Activated gamma-delta T cell (primary cell): ENCODE data around the gene NRM.

Experiments used
- DNase-seq: peaks from one replicate; lab custom pipeline; 2025; lab: John Stamatoyannopoulos, UW

Gene NRM

DNA sequence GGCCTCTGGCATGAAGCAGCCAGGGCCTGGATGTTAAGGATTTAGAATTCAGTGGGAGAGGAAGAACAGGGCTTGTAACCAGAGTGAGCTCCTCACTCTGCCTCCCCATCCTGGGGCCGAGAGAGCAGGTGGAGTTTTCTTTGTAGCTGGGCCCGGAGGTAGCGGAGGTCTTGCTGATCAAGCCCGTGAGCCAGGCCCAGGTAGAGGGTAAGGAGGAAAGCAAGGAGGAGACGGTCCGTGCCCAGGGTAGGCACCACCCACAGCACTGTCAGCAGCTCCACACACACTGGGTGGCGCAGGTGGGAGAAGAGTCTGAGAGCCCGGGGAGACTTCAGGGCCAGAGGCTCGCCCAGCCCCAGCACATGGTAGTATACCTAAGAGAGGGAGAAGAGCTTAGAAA lies 2.2 kb downstream of the NRM start:
- no peak for DNase-seq

DNA sequence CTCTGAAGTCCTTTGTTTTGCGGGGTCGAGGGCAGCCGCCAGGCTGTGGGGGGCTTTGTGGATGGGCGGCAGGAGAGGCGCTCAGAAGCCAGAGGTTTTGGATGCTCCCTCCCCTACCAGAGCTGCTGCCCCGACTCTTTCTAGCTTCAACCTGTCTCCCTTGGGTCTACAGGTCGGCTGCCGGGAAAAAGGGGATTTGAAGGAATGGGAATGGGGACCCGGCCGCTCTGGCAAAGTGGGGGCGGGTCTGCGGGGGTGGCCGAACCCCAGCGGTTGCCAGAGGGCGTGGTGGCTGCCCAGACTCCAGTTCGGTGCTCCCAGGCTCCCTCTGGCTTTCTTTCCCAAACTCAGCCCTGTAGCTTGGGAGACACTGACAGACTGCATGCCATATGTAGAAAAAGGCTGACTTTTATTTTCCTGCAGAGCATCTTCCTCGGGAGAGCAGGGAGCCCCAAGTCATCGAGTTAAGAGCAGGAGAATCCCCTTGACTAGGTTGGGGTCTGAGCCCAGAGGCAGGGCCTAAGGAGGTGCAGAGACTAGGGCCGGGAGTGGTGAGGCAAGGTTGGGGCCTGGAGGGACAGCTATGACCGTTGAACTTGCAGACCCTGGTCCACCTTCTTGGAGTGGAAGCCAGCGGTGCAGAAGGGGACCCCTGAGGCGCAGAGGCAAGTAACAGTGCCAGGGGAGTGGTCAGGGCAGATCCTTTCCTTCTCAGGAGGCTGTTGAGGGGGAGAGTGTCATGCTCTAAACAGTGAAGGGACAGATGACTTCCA lies 2.9 kb downstream of the NRM start:
- no peak for DNase-seq

- DNase-seq, result peak; percentile 63
These were observed 3.7 kb downstream of the NRM start for GRCh38 chr6:30686908-30687658.

DNA sequence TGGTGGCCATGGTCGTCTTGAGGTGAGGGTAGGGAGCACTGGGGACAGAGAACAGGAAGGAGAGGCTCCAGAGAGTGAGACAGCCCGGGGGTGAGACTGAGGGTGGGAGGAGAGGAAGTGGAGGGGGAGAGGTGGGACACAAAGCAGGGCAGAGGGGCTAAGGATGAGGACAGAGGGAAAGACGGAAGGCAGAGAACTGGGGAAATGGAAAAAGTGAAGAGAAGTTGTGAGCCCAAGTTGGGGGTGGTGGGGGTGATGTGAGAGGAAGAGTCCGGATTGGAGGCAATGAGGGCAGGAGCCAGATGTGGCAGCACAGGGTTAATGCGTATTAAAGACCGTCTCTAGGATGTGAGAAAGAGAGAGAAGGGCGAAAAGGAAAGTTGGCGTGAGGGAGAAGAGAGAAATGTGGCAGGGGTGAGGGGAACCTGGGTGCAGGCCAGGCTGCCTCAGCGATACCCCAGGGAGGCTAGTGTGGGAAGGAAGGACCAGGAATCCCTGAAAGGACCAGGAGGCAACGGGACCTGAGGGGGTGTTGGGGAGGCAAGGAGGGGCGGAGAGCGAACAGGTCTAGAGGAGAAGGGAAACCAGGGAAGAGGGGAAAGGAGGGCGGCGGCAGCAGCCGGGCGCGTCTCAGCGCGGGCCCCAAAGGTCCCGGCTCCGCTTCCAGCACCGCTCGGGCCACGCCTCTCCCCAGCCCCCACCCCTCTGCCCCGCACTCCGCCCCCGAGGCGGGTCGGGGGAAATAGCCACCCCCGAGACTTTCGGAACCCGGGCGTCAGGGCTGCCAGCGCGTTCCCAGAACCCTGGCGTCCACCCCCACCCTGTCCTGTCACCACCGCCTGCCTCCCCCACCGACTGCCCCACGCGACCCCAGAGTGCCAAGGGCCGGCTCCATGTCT lies 4.5 kb downstream of the NRM start, which contains the start of gene PPP1R18:
Gene PPP1R18 (minus strand): TSS at position 637 of the 899 bp plus-strand sequence. CDS start 627 bp downstream, at position 10.
- DNase-seq, result peak; percentile 69

DNA sequence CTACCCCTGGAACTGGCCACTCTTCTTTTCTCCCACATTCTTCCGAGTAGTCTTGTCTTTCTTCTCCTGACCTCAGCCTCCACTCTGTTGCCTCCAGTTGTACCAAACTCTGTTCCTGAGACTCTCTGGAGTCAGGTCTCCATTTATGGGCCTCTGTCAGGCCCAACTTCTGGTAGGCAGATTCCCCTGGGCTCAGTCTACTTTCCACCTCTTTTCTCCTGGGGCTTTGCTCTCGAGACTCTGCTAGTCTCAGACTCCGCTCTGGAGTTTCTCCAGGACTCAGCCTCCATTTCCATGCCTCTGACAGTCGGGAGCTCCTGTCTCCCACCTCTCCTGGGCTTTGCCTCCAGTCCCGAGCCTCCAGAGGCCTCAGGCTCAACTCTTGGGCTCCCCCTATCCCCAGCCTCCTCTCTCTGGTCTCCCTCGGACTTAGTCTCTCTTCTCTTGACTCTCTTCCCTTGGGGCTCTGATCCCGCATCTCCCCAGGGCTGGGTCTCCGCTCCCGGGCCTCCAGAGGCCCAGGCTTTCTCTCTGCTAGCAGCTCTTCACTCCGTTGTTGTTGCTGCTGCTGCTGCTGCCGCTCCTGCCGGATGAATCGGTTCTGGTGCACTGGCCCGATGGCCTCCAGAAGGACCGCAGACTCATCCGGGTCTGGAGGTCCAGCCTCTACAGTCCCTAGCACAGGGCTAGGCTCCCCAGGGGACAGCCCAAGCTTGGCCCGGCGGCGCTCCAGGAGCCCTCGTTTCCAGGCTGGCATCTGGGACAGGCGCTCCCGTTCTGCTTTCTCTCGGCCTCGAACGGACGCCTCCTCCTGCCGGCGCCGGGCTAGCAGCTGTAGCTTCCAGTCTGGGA lies 5.4 kb downstream of the NRM start:
- no peak for DNase-seq

GRCh38 chr6:30684386-30685156 lies 6.2 kb downstream of the NRM start:
- DNase-seq, result no peak

- no peak for DNase-seq
These were observed 6.8 kb downstream of the NRM start for GRCh38 chr6:30683980-30684338.

DNA sequence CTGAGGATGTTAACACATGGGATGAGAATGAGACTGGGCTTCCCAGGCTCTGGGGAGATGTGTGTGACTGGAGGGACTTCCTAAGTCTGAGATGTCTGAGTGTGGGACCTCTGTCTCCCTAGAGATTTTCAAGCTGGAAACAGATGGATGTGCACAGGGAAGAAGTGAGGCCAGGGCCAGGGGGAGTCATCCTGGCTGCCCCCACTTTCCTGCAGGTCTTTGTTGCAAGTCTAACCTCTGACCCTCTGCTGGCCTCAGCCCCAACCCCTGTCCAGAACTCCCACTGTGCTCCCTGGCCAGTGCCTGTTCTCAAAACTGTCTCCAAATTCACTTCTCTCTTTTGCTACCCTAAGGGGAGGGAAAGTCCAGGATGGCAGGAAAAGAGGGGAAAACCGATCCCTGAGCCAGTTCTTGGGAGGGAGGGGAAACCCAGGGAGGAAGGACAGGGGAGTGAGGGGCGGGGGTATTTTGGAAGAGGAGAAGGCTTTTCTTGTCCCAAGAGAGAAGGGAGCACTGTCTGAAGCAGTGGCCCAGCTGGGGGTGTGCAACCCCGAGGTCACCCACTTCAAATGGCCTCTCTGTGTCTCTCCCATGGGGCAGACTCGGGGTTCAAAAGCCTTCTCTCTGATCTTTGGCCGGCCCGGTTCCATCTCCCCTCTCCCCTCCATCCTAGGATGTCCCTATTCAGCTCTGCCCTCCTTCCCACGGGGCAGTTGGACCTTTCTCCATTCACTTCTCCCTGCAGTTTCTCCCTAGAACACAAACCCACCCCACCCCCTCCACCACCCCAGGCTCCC lies 7.4 kb downstream of the NRM start:
- no peak for DNase-seq

DNA sequence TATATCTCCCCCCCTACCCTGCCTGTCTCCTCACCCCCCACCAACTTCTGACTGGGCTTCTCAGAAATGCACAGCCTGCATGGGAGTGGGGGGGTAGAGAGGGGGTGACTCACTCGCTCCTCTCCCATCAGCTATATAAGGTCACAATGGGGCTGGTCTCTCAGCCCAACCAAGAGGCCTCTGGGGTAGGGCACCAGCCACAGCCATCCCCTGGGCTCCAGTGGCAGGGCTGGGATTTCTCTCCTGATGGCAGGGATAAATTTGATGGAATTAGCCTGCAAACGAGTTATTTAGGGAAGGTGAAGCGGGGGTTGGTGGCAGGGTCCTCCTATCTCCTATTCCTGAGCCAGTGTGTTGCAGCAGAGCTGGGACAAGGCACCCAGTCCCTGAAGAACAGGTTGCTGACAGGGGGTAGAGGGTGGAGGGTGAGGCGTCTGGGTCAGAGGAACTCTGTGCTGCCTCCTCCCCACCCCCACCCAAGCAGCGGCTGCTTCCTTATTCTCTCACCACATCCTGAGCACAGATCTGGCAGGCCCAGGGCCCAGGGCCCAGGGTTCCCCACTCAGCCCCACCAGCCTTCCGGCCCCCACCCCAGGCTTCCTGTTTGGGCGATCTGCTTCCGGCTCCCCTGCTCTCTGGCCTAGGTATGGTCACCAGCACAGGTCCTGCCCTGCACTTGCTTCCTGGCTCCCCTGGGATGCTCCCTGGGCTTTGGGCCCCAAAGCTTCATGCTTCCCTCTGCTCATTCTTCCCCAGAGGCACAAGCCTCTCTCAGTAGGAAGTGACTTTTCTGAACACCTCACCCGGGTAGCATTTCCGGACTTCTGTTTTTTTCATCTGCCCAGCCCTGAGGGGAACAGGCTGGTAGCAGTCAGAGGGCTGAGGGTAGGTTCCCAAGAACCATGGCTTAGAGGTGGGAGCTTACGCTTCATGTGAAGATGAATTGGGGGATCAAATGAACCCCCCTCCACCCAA lies 8.4 kb downstream of the NRM start:
- DNase-seq, result peak; percentile 84

DNA sequence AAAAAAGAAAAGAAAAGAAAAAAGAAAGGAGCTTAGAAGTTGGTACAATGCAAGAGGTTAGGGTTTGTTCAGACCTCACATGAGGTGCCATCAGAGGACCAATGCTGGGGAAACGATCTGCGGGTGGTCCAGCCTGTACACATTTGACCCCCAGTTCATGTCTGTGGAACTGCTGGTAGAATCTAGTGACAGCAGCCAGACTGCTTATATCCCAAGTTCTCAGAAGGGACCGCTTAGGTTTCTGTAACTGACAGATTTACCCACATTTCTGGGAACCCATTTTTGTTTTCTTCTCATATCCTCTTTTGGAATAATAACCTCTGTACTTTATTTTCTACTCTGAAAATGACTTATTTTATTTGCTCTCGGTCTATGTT lies 9.0 kb downstream of the NRM start:
- no peak for DNase-seq

DNA sequence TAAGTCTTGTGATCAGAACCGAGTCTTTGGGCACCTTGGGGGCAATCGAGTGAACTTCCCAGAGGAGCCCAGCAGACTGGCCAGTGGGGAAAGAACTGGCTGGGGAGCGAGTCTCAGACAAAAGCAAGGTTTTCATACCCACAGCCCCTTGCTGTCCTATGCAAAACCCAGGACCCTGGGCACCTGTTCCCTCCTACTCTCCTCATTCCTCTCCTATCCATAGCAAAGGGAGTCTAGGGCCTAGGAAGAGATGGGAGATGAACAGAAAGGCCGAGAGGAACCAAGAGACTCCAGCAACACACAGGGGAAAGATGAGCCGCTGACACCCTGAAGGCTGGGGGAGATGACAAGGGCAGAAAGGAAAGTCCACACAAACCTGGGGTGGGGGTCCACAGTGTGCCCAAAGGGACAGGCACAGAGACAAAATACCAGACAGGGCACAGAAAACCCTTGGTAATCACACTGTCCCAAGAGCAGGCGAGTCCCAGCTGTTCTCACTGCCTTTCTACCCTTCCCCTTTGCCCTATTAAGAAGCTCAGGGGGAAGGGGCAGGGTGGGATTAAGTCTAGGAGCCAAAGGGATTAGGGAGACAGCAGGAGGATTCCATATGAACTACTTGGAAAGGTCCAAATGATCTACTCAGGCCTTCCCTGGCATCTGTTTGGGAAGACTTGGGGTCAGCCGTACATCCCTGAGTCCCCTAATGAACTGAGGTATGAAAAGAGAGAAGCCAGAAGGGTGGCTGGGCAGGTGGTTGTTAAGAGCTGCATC lies 10.8 kb downstream of the NRM start:
- DNase-seq, result no peak

DNA sequence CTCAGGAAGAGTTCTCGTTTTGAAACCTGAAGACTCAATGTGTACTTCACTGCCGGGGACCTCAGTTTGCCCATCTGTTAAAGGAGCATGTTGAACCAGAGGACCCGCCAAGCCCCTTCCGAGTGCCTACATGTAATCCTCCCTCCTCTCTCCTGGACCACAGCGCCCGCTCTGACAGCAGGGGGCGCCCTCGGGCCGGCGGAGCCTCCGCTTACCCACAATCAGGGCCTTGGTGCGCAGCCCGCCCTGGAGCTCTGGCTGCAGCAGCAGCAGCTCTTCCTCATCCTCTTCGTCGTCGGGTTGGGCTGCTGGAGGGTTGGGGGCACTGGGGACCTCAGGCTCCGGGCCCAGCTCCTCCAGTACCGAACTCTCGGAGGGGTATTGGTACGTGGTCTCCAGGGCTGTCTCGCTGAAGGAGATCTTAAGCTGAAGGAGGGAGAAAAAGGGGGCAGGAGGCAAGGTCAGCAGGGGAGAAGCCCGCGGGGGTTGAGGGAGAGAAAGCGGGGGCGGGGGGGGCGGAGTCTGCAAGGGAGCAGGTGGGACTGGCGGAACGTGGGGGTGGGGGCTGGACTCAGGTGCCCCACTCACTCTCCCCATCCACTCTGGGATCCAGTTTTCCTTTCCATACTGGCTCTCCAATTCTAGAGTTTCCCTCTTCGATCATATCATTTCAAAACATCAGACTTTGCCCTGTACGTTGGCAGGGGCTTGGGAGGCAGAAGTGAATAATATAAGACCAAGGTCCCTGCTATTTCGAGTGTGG lies 11.6 kb downstream of the NRM start:
- DNase-seq, result peak; percentile 85

DNA sequence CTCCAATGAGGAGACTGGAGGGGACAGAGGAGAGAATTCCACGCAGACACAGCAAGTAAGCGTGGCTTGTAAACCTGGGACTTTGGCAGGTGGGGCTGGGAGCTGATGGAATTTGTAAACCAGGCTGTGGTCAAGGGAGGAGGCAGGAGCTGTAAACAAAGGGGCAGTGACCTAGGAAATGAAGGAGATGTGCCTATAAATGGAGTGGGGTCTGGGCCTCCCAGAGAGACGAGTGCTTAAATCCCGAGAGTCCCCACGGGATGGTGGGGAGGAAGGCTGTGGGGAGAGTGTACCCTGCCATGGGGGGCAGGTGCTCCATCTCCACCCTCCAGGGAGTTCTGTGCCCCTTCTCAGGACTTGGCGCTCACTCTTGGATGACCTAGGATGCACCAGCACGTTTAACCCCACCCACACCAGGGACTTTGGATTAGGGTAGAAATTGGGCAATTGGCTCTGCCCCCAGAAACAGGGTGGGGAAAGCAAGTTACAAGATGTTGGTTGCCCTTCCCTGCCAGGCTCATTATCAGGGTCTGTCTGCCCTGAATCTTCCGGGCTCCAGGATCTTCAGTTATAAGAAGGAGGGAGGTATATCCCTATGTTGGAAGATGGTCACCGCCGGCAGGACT lies 14.0 kb downstream of the NRM start:
- no peak for DNase-seq

DNA sequence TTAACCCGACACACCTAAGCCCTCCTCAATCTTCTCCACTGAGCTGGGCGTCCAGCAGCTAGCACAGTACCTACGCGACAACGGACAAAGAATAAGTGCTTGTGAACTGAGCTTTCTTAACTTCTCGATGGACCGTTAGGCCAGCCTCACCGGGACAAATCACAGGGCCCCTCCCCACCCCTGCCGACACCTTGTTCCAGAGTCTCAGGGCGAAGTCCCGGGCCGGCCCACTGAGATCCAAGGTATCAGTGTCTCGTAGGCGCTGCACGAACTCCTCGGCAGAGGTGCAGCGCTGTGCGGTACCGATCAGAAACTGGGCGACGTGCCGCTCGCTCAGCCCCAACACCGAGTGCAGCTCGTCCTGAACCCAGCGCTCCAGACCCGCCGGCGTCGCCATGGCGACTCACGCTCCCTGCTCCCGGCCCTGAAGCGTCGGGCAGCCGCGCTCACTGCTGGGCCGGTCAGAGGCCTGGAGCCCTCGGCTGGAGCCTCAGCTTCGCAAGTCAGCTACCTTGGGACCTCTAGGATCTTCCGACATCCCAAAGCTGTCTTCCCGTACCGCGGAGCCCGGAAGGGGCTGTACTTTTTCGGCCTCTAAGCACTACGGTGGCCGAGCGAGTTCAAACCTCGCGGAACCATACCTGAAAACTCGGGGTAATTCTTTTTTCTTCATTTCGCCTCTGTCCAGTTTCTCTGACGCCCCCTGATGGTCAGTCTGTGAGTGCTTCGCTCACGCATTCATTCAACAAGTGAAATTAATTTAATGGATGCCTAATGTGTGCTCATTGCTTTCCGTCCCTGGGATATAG lies 18.1 kb downstream of the NRM start, which contains the start of gene DHX16:
Gene DHX16 (minus strand): TSS at position 562 of the 809 bp plus-strand sequence. CDS start 165 bp downstream, at position 397.
- DNase-seq, result peak; percentile 38

DNA sequence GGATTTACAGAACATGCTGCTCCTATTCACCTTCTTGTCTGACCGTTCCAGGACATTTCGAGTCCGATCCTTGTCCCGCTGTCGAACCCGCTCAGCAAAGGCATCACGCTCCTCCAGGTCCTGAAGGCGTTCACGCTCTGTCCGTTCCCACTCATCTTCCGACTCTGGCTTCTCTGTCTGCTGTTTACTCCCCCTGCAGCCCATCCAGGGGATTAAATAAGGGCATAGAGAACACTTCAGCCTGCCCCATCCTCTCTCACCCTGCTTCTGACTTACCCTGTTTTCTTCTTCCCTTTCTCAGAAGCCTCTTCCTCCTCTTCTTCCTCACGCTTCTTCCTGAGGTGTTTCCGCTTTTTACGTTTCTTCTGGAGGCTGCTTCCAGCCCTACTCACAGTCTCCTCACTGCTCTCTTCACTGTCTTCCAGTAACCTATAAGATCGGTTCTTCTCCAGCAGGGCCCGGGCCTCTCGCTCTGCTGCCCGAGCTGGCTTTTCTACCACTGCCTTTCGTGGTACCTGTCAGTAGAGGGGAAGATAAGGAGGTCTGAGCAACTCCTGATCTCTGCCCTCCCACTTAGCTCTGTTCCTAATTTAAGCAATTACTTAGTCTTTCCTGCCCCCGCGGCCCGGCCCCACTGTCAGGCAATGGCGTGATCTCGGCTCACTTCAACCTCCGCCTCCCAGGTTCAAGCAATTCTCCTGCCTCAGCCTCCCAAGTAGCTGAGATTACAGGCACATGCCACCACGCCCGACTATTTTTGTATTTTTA lies 19.8 kb downstream of the NRM start:
- no peak for DNase-seq
